Measurements from ENCODE around the gene CYBC1. TPM values are rescaled to one million over a fixed set of nuclear protein-coding genes. Genes with fewer than 3 reads are reported as not detected.

CYBC1 gene
- total RNA-seq, 1 experiment from 2014 or later, result 174 TPM

- CTCF ChIA-PET, result no interaction called here
- no peaks in the 10 kb centered on the region for H3K27me3 ChIP-seq (ENCODE audit: control insufficient read depth, insufficient read depth, low read length)
- in situ Hi-C loops (cut with HindIII; ENCODE audit: low pct_unique_long_range_greater_than_20kb, low sequenced_read_pairs) (no loop called here), intact Hi-C loops (cut with micrococcal nuclease; ENCODE audit: unreplicated experiment) (no loop called here)
- H3K36me3 ChIP-seq (ENCODE audit: control insufficient read depth, insufficient read depth, low read length), result no peaks in the 10 kb centered on the region
- no peaks in the 10 kb centered on the region for H3K4me1 ChIP-seq (ENCODE audit: control insufficient read depth, insufficient read depth, low read length)
- BruUV-seq (replicated peaks), result no TSS peak
- ATAC-seq (no peak), DNase-seq (ENCODE audit: low read depth, low spot score) (no peak)
- H3K4me3 ChIP-seq (ENCODE audit: low read depth in 2 of 2, low read length in 2 of 2), result no peak overlapping the region
- no peak for TF ChIP-seq CTCF (IDR thresholded peaks at IDR 0.05)
- TF ChIP-seq, protein P1, sequence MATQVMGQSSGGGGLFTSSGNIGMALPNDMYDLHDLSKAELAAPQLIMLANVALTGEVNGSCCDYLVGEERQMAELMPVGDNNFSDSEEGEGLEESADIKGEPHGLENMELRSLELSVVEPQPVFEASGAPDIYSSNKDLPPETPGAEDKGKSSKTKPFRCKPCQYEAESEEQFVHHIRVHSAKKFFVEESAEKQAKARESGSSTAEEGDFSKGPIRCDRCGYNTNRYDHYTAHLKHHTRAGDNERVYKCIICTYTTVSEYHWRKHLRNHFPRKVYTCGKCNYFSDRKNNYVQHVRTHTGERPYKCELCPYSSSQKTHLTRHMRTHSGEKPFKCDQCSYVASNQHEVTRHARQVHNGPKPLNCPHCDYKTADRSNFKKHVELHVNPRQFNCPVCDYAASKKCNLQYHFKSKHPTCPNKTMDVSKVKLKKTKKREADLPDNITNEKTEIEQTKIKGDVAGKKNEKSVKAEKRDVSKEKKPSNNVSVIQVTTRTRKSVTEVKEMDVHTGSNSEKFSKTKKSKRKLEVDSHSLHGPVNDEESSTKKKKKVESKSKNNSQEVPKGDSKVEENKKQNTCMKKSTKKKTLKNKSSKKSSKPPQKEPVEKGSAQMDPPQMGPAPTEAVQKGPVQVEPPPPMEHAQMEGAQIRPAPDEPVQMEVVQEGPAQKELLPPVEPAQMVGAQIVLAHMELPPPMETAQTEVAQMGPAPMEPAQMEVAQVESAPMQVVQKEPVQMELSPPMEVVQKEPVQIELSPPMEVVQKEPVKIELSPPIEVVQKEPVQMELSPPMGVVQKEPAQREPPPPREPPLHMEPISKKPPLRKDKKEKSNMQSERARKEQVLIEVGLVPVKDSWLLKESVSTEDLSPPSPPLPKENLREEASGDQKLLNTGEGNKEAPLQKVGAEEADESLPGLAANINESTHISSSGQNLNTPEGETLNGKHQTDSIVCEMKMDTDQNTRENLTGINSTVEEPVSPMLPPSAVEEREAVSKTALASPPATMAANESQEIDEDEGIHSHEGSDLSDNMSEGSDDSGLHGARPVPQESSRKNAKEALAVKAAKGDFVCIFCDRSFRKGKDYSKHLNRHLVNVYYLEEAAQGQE (IDR thresholded peaks at IDR 0.05; ENCODE audit: insufficient read depth in 1 of 2, low read depth in 2 of 2, low read length in 1 of 2), result no peak
- TF ChIP-seq POLR2AphosphoS5 (IDR thresholded peaks at IDR 0.05; ENCODE audit: low read depth, low read length), result no peak
- no peak for TF ChIP-seq SIN3A (IDR thresholded peaks at IDR 0.05; ENCODE audit: borderline replicate concordance, insufficient read depth, low read depth, low read length)
- no peak for TF ChIP-seq TCF7L2 (IDR thresholded peaks at IDR 0.05; ENCODE audit: low read depth, low read length)
- no peak overlapping the region for H3K27ac ChIP-seq (ENCODE audit: low read length)
- POLR2A ChIA-PET, result no interaction called here
- H3K9me3 ChIP-seq (ENCODE audit: control insufficient read depth, insufficient read depth, low read depth, low read length), result no peaks in the 10 kb centered on the region
Measured at GRCh38 chr17:82433560-82434215, 16.9 kb downstream of the CYBC1 start.

- ChIA-PET CTCF (no interaction called here), POLR2A (no interaction called here)
- H3K4me3 ChIP-seq (ENCODE audit: low read depth in 2 of 2, low read length in 2 of 2), result no peak overlapping the region
- H3K4me1 ChIP-seq (ENCODE audit: control insufficient read depth, insufficient read depth, low read length), result no peaks in the 10 kb centered on the region
- no peaks in the 10 kb centered on the region for H3K9me3 ChIP-seq (ENCODE audit: control insufficient read depth, insufficient read depth, low read depth, low read length)
- ATAC-seq (no peak), DNase-seq (ENCODE audit: low read depth, low spot score) (no peak)
- no peak overlapping the region for H3K27ac ChIP-seq (ENCODE audit: low read length)
- intact Hi-C loops (cut with micrococcal nuclease; ENCODE audit: unreplicated experiment), result no loop called here
- TF ChIP-seq, protein P1 (IDR thresholded peaks at IDR 0.05; ENCODE audit: insufficient read depth in 1 of 2, low read depth in 2 of 2, low read length in 1 of 2), result no peak
- no peak for TF ChIP-seq CTCF (IDR thresholded peaks at IDR 0.05)
- no peak for TF ChIP-seq TCF7L2 (IDR thresholded peaks at IDR 0.05; ENCODE audit: low read depth, low read length)
- TF ChIP-seq POLR2AphosphoS5 (IDR thresholded peaks at IDR 0.05; ENCODE audit: low read depth, low read length), result no peak
- no peak for TF ChIP-seq SIN3A (IDR thresholded peaks at IDR 0.05; ENCODE audit: borderline replicate concordance, insufficient read depth, low read depth, low read length)
- in situ Hi-C loops (cut with HindIII; ENCODE audit: low pct_unique_long_range_greater_than_20kb, low sequenced_read_pairs), result no loop called here
- BruUV-seq (replicated peaks), result no TSS peak
- H3K27me3 ChIP-seq (ENCODE audit: control insufficient read depth, insufficient read depth, low read length), result no peaks in the 10 kb centered on the region
- no peaks in the 10 kb centered on the region for H3K36me3 ChIP-seq (ENCODE audit: control insufficient read depth, insufficient read depth, low read length)
Measured at GRCh38 chr17:82432017-82432416, 18.5 kb downstream of the CYBC1 start.

Data from Panc1 (cell line).